IMR-90 (cell line): ENCODE data around the gene TNS1. TPM values are rescaled to one million over a fixed set of nuclear protein-coding genes. Genes with fewer than 3 reads are reported as not detected.

Experiments
- ATAC-seq: fragments of 200-7000 bp; cut with Tn5 transposase; 2 replicates; pipeline ENCODE4 v1.9.1; 2020; ENCODE audit warnings: low read depth, mild to moderate bottlenecking, moderate library complexity
- BruUV-seq: library from RNA; stranded (reverse); fragments of 400-500 nt; replicated peaks from 2 replicates; lab custom pipeline; 2021; lab: Mats Ljungman, UMichigan
- CTCF ChIA-PET: fragments of 300-600 bp; formaldehyde crosslinking; extraction: SDS; loops from one replicate; lab custom pipeline; 2021; ENCODE audit warnings: antibody characterized with exemption; lab: Yijun Ruan, JAX
- POLR2A ChIA-PET: fragments of 300-600 bp; sonication (Branson Sonifier 250); formaldehyde crosslinking; loops from one replicate; lab custom pipeline; 2022; ENCODE audit warnings: antibody characterized with exemption; ENCODE audit not compliant: unreplicated experiment; lab: Charles Lee
- DNase-seq: peaks from one replicate; pipeline ENCODE4 v3.0.0; 2013
- H2AFZ ChIP-seq: replicated peaks from 2 replicates; pipeline ENCODE3; 2013; ENCODE audit warnings: low read length, mild to moderate bottlenecking; ENCODE audit not compliant: poor library complexity
- H2AK5ac ChIP-seq: 2 replicates; pipeline ENCODE4 v1.6.1; 2013; ENCODE audit warnings: low read depth, low read length, inconsistent platforms
- H2AK9ac ChIP-seq: replicated peaks from 2 replicates; pipeline ENCODE3; 2013; ENCODE audit warnings: mild to moderate bottlenecking, low read depth, low read length, moderate library complexity; ENCODE audit not compliant: poor library complexity
- H2BK120ac ChIP-seq: 2 replicates; pipeline ENCODE4 v1.6.1; 2013; ENCODE audit warnings: low read depth, low read length, inconsistent platforms
- H2BK15ac ChIP-seq: 3 replicates; pipeline ENCODE4 v1.6.1; 2013; ENCODE audit warnings: low read depth, low read length, inconsistent platforms
- H2BK20ac ChIP-seq: 2 replicates; pipeline ENCODE4 v1.6.1; 2013; ENCODE audit warnings: low read depth, mild to moderate bottlenecking, inconsistent platforms, low read length, moderate library complexity
- H2BK5ac ChIP-seq: 2 replicates; pipeline ENCODE4 v1.6.1; 2013; ENCODE audit warnings: mild to moderate bottlenecking, low read depth, low read length, inconsistent platforms; ENCODE audit not compliant: poor library complexity, severe bottlenecking
- H3K14ac ChIP-seq: replicated peaks from 2 replicates; pipeline ENCODE4 v1.6.1; 2013; ENCODE audit warnings: low read depth, low read length, inconsistent platforms
- H3K18ac ChIP-seq: 2 replicates; pipeline ENCODE4 v1.6.1; 2013; ENCODE audit warnings: low read depth, low read length, control low read depth
- H3K23ac ChIP-seq: 2 replicates; pipeline ENCODE4 v1.6.1; 2013; ENCODE audit warnings: low read depth, low read length, inconsistent platforms
- H3K27ac ChIP-seq: 2 replicates; pipeline ENCODE4 v1.5.1; 2013; ENCODE audit warnings: mild to moderate bottlenecking, control low read depth, low read length; ENCODE audit not compliant: insufficient read depth
- H3K27me3 ChIP-seq: 2 replicates; pipeline ENCODE4 v1.6.1; 2013; ENCODE audit warnings: low read length; ENCODE audit not compliant: control insufficient read depth, insufficient read depth
- H3K36me3 ChIP-seq: 2 replicates; pipeline ENCODE4 v1.6.1; 2013; ENCODE audit warnings: low read length, mixed read lengths; ENCODE audit not compliant: control insufficient read depth, insufficient read depth
- H3K4ac ChIP-seq: 2 replicates; pipeline ENCODE4 v1.6.1; 2013; ENCODE audit warnings: low read depth, low read length, inconsistent platforms
- H3K4me1 ChIP-seq: 2 replicates; pipeline ENCODE4 v1.6.1; 2013; ENCODE audit warnings: low read length, mixed read lengths; ENCODE audit not compliant: control insufficient read depth, insufficient read depth
- H3K4me2 ChIP-seq: 2 replicates; pipeline ENCODE4 v1.6.1; 2013; ENCODE audit warnings: low read depth, mild to moderate bottlenecking, control low read depth, low read length, moderate library complexity
- H3K4me3 ChIP-seq: 2 replicates; pipeline ENCODE4 v1.5.1; 2013; ENCODE audit warnings: low read depth, mild to moderate bottlenecking, control low read depth, low read length, moderate library complexity; ENCODE audit not compliant: insufficient read depth
- H3K56ac ChIP-seq: 2 replicates; pipeline ENCODE4 v1.6.1; 2013; ENCODE audit warnings: low read length, inconsistent platforms; ENCODE audit not compliant: insufficient read depth; ENCODE audit errors: extremely low read depth
- H3K79me1 ChIP-seq, 2 experiments: 2 replicates each; pipeline ENCODE4 v1.6.1; 2013; ENCODE audit warnings: low read length in 2 of 2, inconsistent platforms in 1 of 2, low read depth in 1 of 2
- H3K9ac ChIP-seq: 2 replicates; pipeline ENCODE4 v1.6.1; 2013; ENCODE audit warnings: low read depth, low read length, control low read depth
- H3K9me1 ChIP-seq: 2 replicates; pipeline ENCODE4 v1.6.1; 2013; ENCODE audit warnings: low read length, inconsistent platforms; ENCODE audit not compliant: insufficient read depth
- H3K9me3 ChIP-seq: 2 replicates; pipeline ENCODE4 v1.6.1; 2013; ENCODE audit warnings: low read length; ENCODE audit not compliant: control insufficient read depth, insufficient read depth
- H4K20me1 ChIP-seq: 2 replicates; pipeline ENCODE4 v1.6.1; 2013; ENCODE audit warnings: low read length, inconsistent platforms; ENCODE audit not compliant: insufficient read depth
- H4K5ac ChIP-seq: 2 replicates; pipeline ENCODE4 v1.6.1; 2013; ENCODE audit warnings: mild to moderate bottlenecking, low read depth, low read length, control low read depth
- H4K8ac ChIP-seq, 2 experiments: 2 replicates each; pipeline ENCODE4 v1.6.1; 2013; ENCODE audit warnings: low read depth in 2 of 2, low read length in 2 of 2, control low read depth in 1 of 2, inconsistent platforms in 1 of 2
- H4K91ac ChIP-seq: 2 replicates; pipeline ENCODE4 v1.6.1; 2013; ENCODE audit warnings: low read depth, low read length, inconsistent platforms; ENCODE audit not compliant: insufficient read depth
- BHLHE40 ChIP-seq: fragments of 150-350 bp; IDR thresholded peaks from 2 replicates; pipeline ENCODE4 v1.6.1; 2016; ENCODE audit warnings: mild to moderate bottlenecking, low read depth, low read length
- CEBPB ChIP-seq: IDR thresholded peaks from 2 replicates; pipeline ENCODE4 v1.6.1; 2012; ENCODE audit warnings: low read depth, low read length, improper control_type of control experiment
- CHD1 ChIP-seq: IDR thresholded peaks from 2 replicates; pipeline ENCODE4 v1.6.1; 2012; ENCODE audit warnings: low read depth, low read length, improper control_type of control experiment
- ELK1 ChIP-seq: fragments of 150-350 bp; IDR thresholded peaks from 2 replicates; pipeline ENCODE4 v1.6.1; 2016; ENCODE audit warnings: low read depth, mild to moderate bottlenecking, low read length, moderate library complexity, borderline replicate concordance
- FOS ChIP-seq: fragments of 150-350 bp; IDR thresholded peaks from 2 replicates; pipeline ENCODE4 v1.6.1; 2016; ENCODE audit warnings: low read depth, low read length
- MAFK ChIP-seq: IDR thresholded peaks from 2 replicates; pipeline ENCODE4 v1.6.1; 2012; ENCODE audit warnings: low read depth, low read length, improper control_type of control experiment
- MAZ ChIP-seq: IDR thresholded peaks from 2 replicates; pipeline ENCODE4 v1.6.1; 2012; ENCODE audit warnings: low read depth, mild to moderate bottlenecking, low read length, improper control_type of control experiment, moderate library complexity, borderline replicate concordance
- MXI1 ChIP-seq: IDR thresholded peaks from 2 replicates; pipeline ENCODE4 v1.6.1; 2012; ENCODE audit warnings: low read depth, mild to moderate bottlenecking, low read length, moderate library complexity, borderline replicate concordance
- NFE2L2 ChIP-seq: fragments of 150-350 bp; IDR thresholded peaks from 2 replicates; pipeline ENCODE4 v1.6.1; 2016; ENCODE audit warnings: low read depth, mild to moderate bottlenecking, low read length
- POLR2A ChIP-seq: IDR thresholded peaks from 2 replicates; pipeline ENCODE4 v1.6.1; 2012; ENCODE audit warnings: mild to moderate bottlenecking, low read depth, low read length
- RAD21 ChIP-seq: IDR thresholded peaks from 2 replicates; pipeline ENCODE4 v1.6.1; 2012; ENCODE audit warnings: low read length, improper control_type of control experiment
- RCOR1 ChIP-seq: IDR thresholded peaks from 2 replicates; pipeline ENCODE4 v1.6.1; 2012; ENCODE audit warnings: mild to moderate bottlenecking, low read length, improper control_type of control experiment; ENCODE audit not compliant: insufficient replicate concordance
- RFX5 ChIP-seq: IDR thresholded peaks from 2 replicates; pipeline ENCODE4 v1.8.0; 2012; ENCODE audit warnings: low read depth, mild to moderate bottlenecking, low read length, moderate library complexity
- SMC3 ChIP-seq: fragments of 150-350 bp; IDR thresholded peaks from 2 replicates; pipeline ENCODE4 v1.6.1; 2016; ENCODE audit warnings: low read depth, mild to moderate bottlenecking, antibody characterized with exemption, low read length, moderate library complexity
- WGBS, 2 experiments: methylation state at CpG; one replicate each; pipeline versions ENCODE4 v1.1.5 to v1.1.7; 2013; ENCODE audit warnings: missing lambda C conversion rate in 2 of 2; ENCODE audit not compliant: insufficient read length in 1 of 2; ENCODE audit errors: extremely low coverage in 2 of 2; 5-methylcytosine and 5-hydroxymethylcytosine counted together
- dilution Hi-C: fragments of 300-500 bp; cut with HindIII; formaldehyde crosslinking; loops from one replicate; pipeline ENCODE4 v1.14.3; 2018; ENCODE audit warnings: low sequenced_read_pairs; ENCODE audit not compliant: unreplicated experiment
- in situ Hi-C: fragments of 300-500 bp; cut with MboI; formaldehyde crosslinking; loops from 3 replicates; pipeline ENCODE4 v1.14.3; 2019; ENCODE audit warnings: low sequenced_read_pairs, inconsistent platforms, mixed read lengths
- intact Hi-C: fragments of 100-400 bp; cut with micrococcal nuclease; formaldehyde crosslinking; loops from 2 replicates; pipeline ENCODE4 v1.10.0; 2022
- polyA plus RNA-seq, 3 experiments: library from polyadenylated mRNA; depleted of rRNA; stranded (reverse); fragments of >200 nt; gene quantifications; 2 replicates each; pipeline ENCODE4 v1.2.3, GENCODE V29; 2012; ENCODE audit warnings: low replicate concordance in 1 of 3
- total RNA-seq: library from RNA; depleted of rRNA; stranded (reverse); fragments of >200 nt; gene quantifications from 2 replicates; pipeline ENCODE4 v1.2.3, GENCODE V29; 2012
- TF ChIP-seq, protein P1 (sequence below): fragments of 150-350 bp; IDR thresholded peaks from 2 replicates; pipeline ENCODE4 v1.6.1; 2017; ENCODE audit warnings: mild to moderate bottlenecking, antibody characterized with exemption, low read length, low read depth

Gene TNS1
- total and polyA plus RNA-seq, 2 of the 4 experiments (the other 2 are of a cell fraction): 41.1 to 45.2 TPM

DNA sequence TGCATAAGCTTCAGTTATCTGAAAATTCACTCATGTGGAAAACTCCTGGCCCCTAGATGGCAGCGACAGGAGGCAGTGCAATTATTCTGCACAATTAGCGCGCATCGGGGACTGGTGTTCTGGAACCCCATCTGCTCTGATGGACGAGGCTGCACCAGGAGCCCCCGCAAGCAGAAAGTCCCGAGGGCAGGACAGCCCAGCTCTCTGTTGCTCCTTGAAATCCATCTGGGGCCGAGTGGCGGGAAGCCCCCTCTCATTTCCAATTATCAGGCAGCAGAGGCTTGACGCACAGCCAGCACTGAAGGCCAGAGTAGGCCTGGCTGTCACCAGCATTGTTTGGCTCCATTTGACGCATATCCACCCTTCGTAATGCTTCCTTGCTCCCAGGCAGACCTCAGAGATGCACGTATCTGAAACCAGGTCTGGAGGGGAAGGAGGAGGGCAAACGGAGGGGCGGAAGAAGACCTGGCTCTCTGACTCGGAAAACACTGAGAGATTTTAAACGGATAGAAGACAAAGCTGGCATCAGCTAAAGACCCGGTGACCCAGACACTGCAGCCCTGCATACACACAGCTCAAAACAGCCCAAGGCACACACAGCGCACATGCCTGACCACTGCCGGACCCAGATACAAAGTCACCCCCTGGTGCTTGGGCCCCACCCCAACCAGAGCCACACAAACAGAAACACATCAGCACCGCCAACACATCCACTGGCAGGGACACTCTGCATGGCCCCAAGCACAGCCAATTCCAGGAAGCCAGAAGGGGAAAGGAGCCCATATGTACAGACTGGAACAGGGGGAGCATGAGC, 69.8 kb downstream of the TNS1 start:
- peak overlapping the region; percentile 96 for H3K23ac ChIP-seq
- H2AK5ac ChIP-seq: peak overlapping the region; percentile 99
- H3K36me3 ChIP-seq: no peaks in the 10 kb centered on the region
- H3K18ac ChIP-seq: no peak overlapping the region; the same call in 1 of the 2 replicates
- no peak overlapping the region for H3K56ac ChIP-seq
- H2BK15ac ChIP-seq: peak overlapping the region; percentile 73; the same call in 2 of the 3 replicates
- no peak for DNase-seq
- peak overlapping the region; percentile 94 for H2BK5ac ChIP-seq
- peaks cover 72% of the 10 kb centered on the region for H3K9me1 ChIP-seq
- H2BK20ac ChIP-seq: peak overlapping the region; percentile 96
- no TSS peak for BruUV-seq
- H2AK9ac ChIP-seq: peak overlapping the region; percentile 76
- 89% methylated on average over 4 of the region's 21 CpGs; no CpG with 5 or more reads in 1 of the 2 experiments for WGBS, 2 experiments
- H4K8ac ChIP-seq: peak overlapping the region; percentile 68 to 93; a peak in 3 of 4 replicates
- H4K91ac ChIP-seq: peak overlapping the region; percentile 95
- peaks cover 82% of the 10 kb centered on the region for H3K4me1 ChIP-seq
- peaks cover 40 to 96% of the 10 kb centered on the region in 2 experiments for H3K79me1 ChIP-seq
- peaks cover 13% of the 10 kb centered on the region; the same call in 1 of the 2 replicates for H4K20me1 ChIP-seq
- H3K9me3 ChIP-seq: no peaks in the 10 kb centered on the region
- no peak overlapping the region for H3K4me3 ChIP-seq
- dilution Hi-C loops: no loop called here
- H3K27ac ChIP-seq: peak overlapping the region; percentile 44
- in situ Hi-C loops: no loop called here
- peak overlapping the region; percentile 98 for H3K4ac ChIP-seq
- POLR2A ChIA-PET: no interaction called here
- H2BK120ac ChIP-seq: peak overlapping the region; percentile 93
- no peaks in the 10 kb centered on the region for H3K27me3 ChIP-seq
- CTCF ChIA-PET: interaction anchor here (0.6 to 1.2 kb wide), 4 partner anchors 11 to 67 kb away, joined by 3 to 4 read pairs (median 3); no protein-coding TSS in a partner anchor
- peak overlapping the region; percentile 41; the same call in 1 of the 2 replicates for H3K9ac ChIP-seq
- peak overlapping the region; percentile 3; the same call in 1 of the 2 replicates for H4K5ac ChIP-seq
- ATAC-seq: no peak
- H3K14ac ChIP-seq: peak overlapping the region; percentile 89
- H3K4me2 ChIP-seq: no peak overlapping the region
- H2AFZ ChIP-seq: peak overlapping the region; percentile 34
- intact Hi-C loops: no loop called here
- TF ChIP-seq POLR2A (no peak), ELK1 (no peak), RAD21 (peak; percentile 23; the same call in 1 of the 2 replicates), NFE2L2 (no peak), RFX5 (no peak), MXI1 (no peak), FOS (no peak), SMC3 (peak; percentile 25), RCOR1 (no peak), BHLHE40 (no peak), MAZ (no peak; the same call in 1 of the 2 replicates), MAFK (no peak), CEBPB (no peak), CHD1 (no peak)
- TF ChIP-seq, protein P1, sequence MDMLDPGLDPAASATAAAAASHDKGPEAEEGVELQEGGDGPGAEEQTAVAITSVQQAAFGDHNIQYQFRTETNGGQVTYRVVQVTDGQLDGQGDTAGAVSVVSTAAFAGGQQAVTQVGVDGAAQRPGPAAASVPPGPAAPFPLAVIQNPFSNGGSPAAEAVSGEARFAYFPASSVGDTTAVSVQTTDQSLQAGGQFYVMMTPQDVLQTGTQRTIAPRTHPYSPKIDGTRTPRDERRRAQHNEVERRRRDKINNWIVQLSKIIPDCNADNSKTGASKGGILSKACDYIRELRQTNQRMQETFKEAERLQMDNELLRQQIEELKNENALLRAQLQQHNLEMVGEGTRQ: no peak
